ACC112 (cell line): Measurements from ENCODE around the gene ACSL4.

ENCODE experiments used
- H2AFZ ChIP-seq: fragments of 200-600 bp; sonication (generic); one replicate; pipeline ENCODE4 v1.6.0; 2017; ENCODE audit warnings: antibody characterized with exemption, low read length; ENCODE audit not compliant: unreplicated experiment
- H3K27ac ChIP-seq: fragments of 200-600 bp; sonication (generic); 2 replicates; pipeline ENCODE4 v1.5.1; 2014; ENCODE audit warnings: low read depth, mild to moderate bottlenecking, antibody characterized with exemption, low read length, moderate library complexity
- H3K27me3 ChIP-seq: fragments of 200-600 bp; sonication (generic); 2 replicates; pipeline ENCODE4 v1.6.1; 2014; ENCODE audit warnings: mild to moderate bottlenecking, antibody characterized with exemption, low read length, moderate library complexity, mixed read lengths; ENCODE audit not compliant: insufficient read depth
- H3K36me3 ChIP-seq: fragments of 200-600 bp; sonication (generic); 2 replicates; pipeline ENCODE4 v1.6.1; 2016; ENCODE audit warnings: mild to moderate bottlenecking, antibody characterized with exemption, low read length, moderate library complexity, mixed read lengths; ENCODE audit not compliant: insufficient read depth
- H3K4me1 ChIP-seq: fragments of 200-600 bp; sonication (generic); one replicate; pipeline ENCODE4 v1.6.1; 2016; ENCODE audit warnings: low read length, mixed read lengths; ENCODE audit not compliant: insufficient read depth, unreplicated experiment, control insufficient read depth
- H3K4me3 ChIP-seq: fragments of 200-600 bp; sonication (generic); 2 replicates; pipeline ENCODE4 v1.5.1; 2014; ENCODE audit warnings: mild to moderate bottlenecking, low read depth, low read length
- H3K79me2 ChIP-seq: fragments of 200-600 bp; sonication (generic); one replicate; pipeline ENCODE4 v1.6.0; 2016; ENCODE audit warnings: low read length; ENCODE audit not compliant: control insufficient read depth, unreplicated experiment, insufficient read depth

Gene ACSL4

DNA sequence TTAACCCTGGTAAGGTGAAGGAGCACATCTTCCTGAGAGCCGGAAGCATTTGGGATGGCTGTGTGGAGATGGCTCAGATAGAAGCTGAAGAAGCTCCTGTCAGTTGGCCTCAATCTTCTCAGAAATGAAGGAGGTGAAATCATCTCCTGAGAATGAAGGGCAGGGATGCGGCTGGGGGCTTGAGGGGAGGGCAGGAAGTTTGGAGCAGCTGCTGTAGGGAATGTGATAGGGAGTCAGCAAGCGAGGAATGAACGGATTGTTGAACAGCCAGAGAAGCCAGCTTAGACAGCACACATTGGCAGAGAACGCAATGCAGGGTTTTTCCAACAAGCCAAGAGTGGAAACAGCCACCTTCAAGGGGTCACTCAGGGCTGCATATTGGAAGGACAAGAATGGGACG, 118.1 kb downstream of the ACSL4 start:
- H3K4me3 ChIP-seq: no peak overlapping the region
- H3K4me1 ChIP-seq: no peaks in the 10 kb centered on the region
- no peaks in the 10 kb centered on the region for H3K27me3 ChIP-seq

DNA sequence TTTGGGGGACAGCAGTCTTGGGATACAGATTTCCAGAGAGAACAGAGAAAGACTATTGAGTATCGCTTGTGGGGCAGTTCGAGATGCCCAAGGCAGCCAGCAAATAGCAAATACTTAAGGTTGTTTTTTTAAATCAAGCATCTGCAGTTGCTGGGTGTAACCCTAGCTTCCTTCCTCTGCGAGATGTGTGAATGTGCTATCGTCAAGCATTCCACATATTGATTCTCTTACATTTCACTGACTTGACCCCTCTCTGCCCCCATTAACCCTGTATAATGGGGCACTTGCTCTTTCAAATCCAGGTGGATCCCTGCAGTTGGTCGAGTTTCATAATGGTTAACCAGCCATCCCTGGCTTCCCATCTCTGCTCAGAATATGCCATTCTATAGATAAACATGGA, 131.6 kb downstream of the ACSL4 start:
- Histone ChIP-seq H3K4me1 (no peaks in the 10 kb centered on the region), H3K27ac (no peak overlapping the region), H3K4me3 (no peak overlapping the region), H3K27me3 (peaks cover 11% of the 10 kb centered on the region; the same call in 1 of the 2 replicates), H3K79me2 (no peaks in the 10 kb centered on the region), H3K36me3 (no peaks in the 10 kb centered on the region), H2AFZ (no peak overlapping the region)

More for the DNA sequence above, 118.1 kb downstream of the ACSL4 start:
- no peaks in the 10 kb centered on the region for H3K36me3 ChIP-seq
- no peak overlapping the region for H3K27ac ChIP-seq
- no peaks in the 10 kb centered on the region for H3K79me2 ChIP-seq
- H2AFZ ChIP-seq: no peak overlapping the region

- no peaks in the 10 kb centered on the region for H3K79me2 ChIP-seq
- H3K36me3 ChIP-seq: no peaks in the 10 kb centered on the region
- peak overlapping the region; percentile 25 for H2AFZ ChIP-seq
- no peak overlapping the region for H3K27ac ChIP-seq
- H3K4me3 ChIP-seq: peak overlapping the region; percentile 56; the same call in 1 of the 2 replicates
- no peaks in the 10 kb centered on the region for H3K4me1 ChIP-seq
- H3K27me3 ChIP-seq: peaks cover 8% of the 10 kb centered on the region; the same call in 1 of the 2 replicates
Measured at GRCh38 chrX:109600237-109600651, 132.8 kb downstream of the ACSL4 start.

DNA sequence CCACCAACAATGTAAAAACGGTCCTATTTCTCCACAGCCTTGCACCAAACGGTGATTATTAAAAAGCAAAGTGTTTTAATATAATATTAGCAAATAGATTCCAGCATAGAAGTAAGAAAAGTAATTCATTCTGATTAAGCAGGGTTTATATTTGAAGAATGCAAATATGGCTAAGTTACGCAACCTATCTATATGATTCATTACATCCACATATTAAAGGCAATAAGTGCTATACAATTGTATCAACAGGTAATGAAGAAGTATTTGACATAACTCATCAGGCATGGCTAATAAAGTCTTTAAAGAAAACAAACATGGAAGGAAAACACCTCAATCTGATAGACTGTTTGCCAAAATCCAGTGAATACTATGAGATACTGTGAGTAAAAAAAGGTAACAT, 137.0 kb downstream of the ACSL4 start:
- no peak overlapping the region for H2AFZ ChIP-seq
- no peaks in the 10 kb centered on the region for H3K4me1 ChIP-seq
- H3K79me2 ChIP-seq: no peaks in the 10 kb centered on the region
- H3K27me3 ChIP-seq: no peaks in the 10 kb centered on the region
- no peaks in the 10 kb centered on the region for H3K36me3 ChIP-seq
- H3K27ac ChIP-seq: no peak overlapping the region
- no peak overlapping the region for H3K4me3 ChIP-seq
